Ishikawa (cell line): ENCODE data around the gene PSORS1C1.

ENCODE experiments used
- CEBPB ChIP-seq: IDR thresholded peaks from 2 replicates; pipeline ENCODE4 v1.6.1; 2012
- CREB1 ChIP-seq: IDR thresholded peaks from 2 replicates; pipeline ENCODE4 v1.6.1; 2012; ENCODE audit warnings: low read depth
- EGR1 ChIP-seq: IDR thresholded peaks from 2 replicates; pipeline ENCODE4 v1.6.1; 2012
- EP300 ChIP-seq: IDR thresholded peaks from 2 replicates; pipeline ENCODE4 v1.6.1; 2012; ENCODE audit warnings: borderline replicate concordance
- FOXM1 ChIP-seq: IDR thresholded peaks from 2 replicates; pipeline ENCODE4 v1.6.1; 2012; ENCODE audit warnings: low read depth, borderline replicate concordance
- NFIC ChIP-seq: IDR thresholded peaks from 2 replicates; pipeline ENCODE4 v1.6.1; 2012
- RAD21 ChIP-seq: IDR thresholded peaks from 2 replicates; pipeline ENCODE4 v1.6.1; 2012; ENCODE audit warnings: low read depth
- TAF1 ChIP-seq: IDR thresholded peaks from 2 replicates; pipeline ENCODE4 v1.6.1; 2012; ENCODE audit warnings: low read depth, mild to moderate bottlenecking
- TCF12 ChIP-seq: IDR thresholded peaks from 2 replicates; pipeline ENCODE4 v1.6.1; 2012; ENCODE audit warnings: low read depth
- YY1 ChIP-seq: IDR thresholded peaks from 2 replicates; pipeline ENCODE4 v1.6.1; 2012; ENCODE audit warnings: low read depth
- ZBTB7A ChIP-seq: IDR thresholded peaks from 2 replicates; pipeline ENCODE4 v1.6.1; 2012; ENCODE audit warnings: low read depth
- TF ChIP-seq, protein P1 (sequence below): IDR thresholded peaks from 2 replicates; pipeline ENCODE4 v1.6.1; 2012; ENCODE audit warnings: low read depth, mild to moderate bottlenecking
- TF ChIP-seq, protein P2 (sequence below): IDR thresholded peaks from 2 replicates; pipeline ENCODE4 v1.6.1; 2012
- TF ChIP-seq, protein P3 (sequence below): IDR thresholded peaks from 2 replicates; pipeline ENCODE4 v1.6.1; 2012

DNA sequence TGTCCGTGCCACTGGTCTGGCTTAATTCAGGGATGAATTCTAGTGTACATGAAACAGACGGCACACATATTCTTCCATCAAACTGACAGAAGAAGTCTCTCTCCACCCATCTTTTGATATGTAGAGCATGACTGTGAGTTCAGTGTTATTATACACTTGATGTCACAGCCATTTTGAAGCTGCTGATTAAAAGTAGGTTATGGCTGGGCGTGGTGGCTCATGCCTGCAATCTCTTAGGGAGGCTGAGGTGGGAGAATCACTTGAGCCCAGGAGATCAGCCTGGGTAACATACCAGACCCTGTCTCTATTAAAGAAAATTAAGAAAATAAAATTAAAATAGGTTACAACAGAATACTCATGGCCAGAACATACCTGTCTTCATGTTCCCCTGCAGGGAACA, 22.9 kb upstream of the PSORS1C1 start:
- TF ChIP-seq CREB1 (no peak), CEBPB (no peak), RAD21 (no peak), EP300 (no peak), YY1 (no peak), TAF1 (no peak), TCF12 (no peak), FOXM1 (no peak), ZBTB7A (no peak), NFIC (no peak), EGR1 (no peak)
- TF ChIP-seq, protein P1, sequence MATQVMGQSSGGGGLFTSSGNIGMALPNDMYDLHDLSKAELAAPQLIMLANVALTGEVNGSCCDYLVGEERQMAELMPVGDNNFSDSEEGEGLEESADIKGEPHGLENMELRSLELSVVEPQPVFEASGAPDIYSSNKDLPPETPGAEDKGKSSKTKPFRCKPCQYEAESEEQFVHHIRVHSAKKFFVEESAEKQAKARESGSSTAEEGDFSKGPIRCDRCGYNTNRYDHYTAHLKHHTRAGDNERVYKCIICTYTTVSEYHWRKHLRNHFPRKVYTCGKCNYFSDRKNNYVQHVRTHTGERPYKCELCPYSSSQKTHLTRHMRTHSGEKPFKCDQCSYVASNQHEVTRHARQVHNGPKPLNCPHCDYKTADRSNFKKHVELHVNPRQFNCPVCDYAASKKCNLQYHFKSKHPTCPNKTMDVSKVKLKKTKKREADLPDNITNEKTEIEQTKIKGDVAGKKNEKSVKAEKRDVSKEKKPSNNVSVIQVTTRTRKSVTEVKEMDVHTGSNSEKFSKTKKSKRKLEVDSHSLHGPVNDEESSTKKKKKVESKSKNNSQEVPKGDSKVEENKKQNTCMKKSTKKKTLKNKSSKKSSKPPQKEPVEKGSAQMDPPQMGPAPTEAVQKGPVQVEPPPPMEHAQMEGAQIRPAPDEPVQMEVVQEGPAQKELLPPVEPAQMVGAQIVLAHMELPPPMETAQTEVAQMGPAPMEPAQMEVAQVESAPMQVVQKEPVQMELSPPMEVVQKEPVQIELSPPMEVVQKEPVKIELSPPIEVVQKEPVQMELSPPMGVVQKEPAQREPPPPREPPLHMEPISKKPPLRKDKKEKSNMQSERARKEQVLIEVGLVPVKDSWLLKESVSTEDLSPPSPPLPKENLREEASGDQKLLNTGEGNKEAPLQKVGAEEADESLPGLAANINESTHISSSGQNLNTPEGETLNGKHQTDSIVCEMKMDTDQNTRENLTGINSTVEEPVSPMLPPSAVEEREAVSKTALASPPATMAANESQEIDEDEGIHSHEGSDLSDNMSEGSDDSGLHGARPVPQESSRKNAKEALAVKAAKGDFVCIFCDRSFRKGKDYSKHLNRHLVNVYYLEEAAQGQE: no peak
- TF ChIP-seq, protein P2, sequence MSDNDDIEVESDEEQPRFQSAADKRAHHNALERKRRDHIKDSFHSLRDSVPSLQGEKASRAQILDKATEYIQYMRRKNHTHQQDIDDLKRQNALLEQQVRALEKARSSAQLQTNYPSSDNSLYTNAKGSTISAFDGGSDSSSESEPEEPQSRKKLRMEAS: no peak
- TF ChIP-seq, protein P3, sequence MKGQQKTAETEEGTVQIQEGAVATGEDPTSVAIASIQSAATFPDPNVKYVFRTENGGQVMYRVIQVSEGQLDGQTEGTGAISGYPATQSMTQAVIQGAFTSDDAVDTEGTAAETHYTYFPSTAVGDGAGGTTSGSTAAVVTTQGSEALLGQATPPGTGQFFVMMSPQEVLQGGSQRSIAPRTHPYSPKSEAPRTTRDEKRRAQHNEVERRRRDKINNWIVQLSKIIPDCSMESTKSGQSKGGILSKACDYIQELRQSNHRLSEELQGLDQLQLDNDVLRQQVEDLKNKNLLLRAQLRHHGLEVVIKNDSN: no peak
